NCI-H1048 (cell line): Measurements from ENCODE around the gene SLC16A7.
"Not testable (repeated sequence)": the region's sequence is repeated elsewhere in the genome, so short reads cannot be mapped to it uniquely, and the experiment has no call there.

Experiments
- DNase-seq: peaks from one replicate; lab custom pipeline; 2025; lab: John Stamatoyannopoulos, UW

Gene SLC16A7

DNA sequence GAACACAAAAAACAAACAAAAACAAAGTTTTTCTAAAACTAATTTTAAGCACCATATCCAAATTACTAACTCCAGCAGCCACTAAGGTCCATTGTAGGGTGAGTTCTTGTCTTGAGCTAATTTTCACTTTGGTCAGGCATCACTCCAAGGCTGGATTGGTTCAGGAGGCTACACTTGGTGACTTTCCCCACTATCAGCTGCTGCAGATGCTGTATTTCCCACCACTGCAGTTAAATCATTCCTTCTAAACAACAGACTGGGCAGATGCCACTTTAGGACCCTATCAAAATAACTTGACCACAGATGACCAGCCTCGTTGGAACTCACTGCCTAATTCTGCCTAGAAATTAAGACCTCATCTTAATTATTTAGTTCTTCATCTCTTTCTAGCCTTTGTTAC is 140.5 kb downstream of the SLC16A7 start:
- DNase-seq = no peak

GRCh38 chr12:59736786-59737185 is 141.0 kb downstream of the SLC16A7 start:
- DNase-seq = no peak

GRCh38 chr12:59737725-59738463 is 142.1 kb downstream of the SLC16A7 start:
- no peak for DNase-seq

GRCh38 chr12:59742841-59743240 is 147.0 kb downstream of the SLC16A7 start:
- DNase-seq = no peak

GRCh38 chr12:59744564-59744963 is 148.7 kb downstream of the SLC16A7 start:
- DNase-seq = no peak

DNA sequence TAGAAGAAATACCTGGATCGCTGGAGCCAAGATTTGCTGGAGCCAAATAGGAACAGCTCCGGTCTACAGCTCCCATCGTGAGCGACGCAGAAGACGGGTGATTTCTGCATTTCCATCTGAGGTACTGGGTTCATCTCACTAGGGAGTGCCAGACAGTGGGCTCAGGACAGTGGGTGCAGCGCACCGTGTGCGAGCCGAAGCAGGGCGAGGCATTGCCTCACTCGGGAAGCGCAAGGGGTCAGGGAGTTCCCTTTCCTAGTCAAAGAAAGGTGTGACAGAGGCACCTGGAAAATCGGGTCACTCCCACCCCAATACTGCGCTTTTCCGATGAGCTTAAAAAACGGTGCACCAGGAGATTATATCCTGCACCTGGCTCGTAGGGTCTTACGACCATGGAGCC is 155.3 kb downstream of the SLC16A7 start:
- not testable (repeated sequence) for DNase-seq

DNA sequence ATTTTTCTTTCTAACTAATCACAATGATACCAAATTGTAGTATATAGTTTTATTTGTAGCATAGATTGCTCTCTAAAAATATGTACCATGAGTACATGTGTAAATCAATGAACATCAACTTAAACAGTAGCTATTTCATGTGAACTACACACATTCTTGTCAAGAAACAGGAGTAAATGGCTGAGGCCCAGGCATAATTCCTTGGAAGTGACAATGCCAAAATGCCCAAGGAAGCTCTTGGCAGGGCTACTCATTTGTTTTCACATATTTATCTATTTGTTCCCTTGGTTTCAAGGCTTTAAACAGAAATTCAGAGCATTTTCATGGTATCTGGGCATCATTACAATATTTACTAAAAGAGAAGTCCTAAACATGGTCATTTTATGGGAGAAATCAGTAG is 165.7 kb downstream of the SLC16A7 start:
- no peak for DNase-seq

GRCh38 chr12:59763835-59764234 is 168.0 kb downstream of the SLC16A7 start:
- DNase-seq = no peak

GRCh38 chr12:59768031-59768430 is 172.2 kb downstream of the SLC16A7 start:
- DNase-seq = no peak

DNA sequence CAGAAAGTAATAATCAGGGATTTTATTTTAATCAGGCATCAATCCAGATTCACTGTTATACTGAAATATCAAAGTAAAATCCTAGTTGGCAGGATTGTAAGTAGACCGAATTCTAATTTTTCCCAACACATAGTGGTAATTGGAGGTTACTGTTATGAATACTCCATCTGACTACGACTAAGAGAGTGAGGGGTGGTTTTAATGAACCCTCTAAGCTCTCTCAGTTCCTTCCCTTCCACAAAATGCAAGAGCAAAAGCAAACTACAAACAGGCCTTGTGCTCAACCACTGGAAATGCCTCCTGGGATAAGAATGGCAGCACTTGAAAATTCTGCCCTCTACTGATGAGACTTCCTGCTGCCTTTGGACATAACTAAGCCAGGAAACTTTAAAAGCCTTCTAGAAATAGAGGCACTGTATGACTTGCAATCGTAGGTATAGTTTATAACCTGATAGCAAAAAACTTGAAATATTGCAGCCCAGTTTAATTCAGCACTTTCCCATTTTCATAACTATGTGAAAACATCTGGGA is 184.8 kb downstream of the SLC16A7 start:
- DNase-seq = no peak

GRCh38 chr12:59787610-59788009 is 191.8 kb downstream of the SLC16A7 start:
- no peak for DNase-seq

DNA sequence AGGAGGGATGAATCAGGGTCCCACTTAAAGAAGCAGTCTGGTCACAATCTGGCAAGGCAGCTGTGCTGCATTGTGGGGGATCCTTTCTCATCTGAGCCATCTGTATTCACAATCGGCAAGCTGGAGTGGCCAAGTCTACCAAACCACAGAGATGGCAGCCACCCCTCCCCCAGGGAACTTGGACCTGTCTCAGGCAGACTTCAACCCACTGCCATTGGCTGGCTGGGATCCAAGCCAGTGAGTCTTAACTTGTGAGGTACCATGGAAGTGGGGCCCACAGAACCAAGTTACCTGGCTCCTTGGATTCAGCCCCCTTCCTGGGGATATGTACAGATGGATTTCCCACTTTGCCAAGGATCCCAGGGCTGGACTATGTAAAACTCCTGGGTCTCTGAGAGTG is 196.8 kb downstream of the SLC16A7 start:
- DNase-seq = no peak

DNA sequence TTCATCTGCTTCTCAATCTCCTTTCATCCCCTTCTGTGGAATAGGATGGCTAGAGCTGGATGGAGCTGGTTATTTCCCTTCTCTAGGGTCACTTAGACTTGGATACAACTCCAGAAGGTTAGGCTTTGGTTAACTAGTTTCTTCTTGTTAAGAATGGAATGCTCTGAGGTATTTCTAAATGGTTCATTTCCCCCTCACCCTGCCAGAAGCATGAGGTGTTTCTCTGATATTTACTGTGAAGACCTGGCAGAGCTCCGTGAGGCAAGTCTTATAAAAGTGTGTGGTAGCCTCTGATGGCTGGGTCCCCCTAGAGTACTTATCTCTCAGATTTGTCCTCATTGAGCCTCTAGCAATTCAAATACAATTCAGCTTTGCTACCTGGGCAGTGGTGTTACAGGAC is 207.9 kb downstream of the SLC16A7 start:
- DNase-seq = no peak

DNA sequence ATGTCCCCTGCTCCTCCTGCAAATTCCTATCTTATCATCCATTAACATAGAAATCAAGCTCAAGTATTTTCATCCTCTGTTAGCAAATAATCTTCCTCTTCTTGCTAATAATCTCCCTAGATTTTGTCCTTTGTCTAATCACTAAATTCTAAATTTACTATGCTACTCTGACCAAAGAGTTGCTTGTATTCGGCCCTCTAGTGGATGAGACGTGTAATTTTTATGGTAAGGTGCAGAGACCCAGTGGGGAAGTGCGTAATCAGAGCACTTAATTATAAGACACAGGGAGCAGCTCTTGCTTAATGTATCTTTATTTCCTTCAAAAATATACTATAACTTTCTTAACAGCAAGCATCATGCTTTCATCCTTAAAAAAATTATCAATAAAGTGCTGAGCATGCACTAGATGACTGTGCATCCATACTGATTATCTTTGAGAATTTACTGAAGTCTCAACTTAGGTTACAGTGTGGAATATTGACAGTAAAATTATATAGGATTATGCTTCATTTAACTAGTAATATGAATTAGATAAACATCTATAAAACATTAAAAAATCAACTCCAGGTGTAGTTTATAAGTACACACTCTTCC is 212.6 kb downstream of the SLC16A7 start:
- DNase-seq = no peak

DNA sequence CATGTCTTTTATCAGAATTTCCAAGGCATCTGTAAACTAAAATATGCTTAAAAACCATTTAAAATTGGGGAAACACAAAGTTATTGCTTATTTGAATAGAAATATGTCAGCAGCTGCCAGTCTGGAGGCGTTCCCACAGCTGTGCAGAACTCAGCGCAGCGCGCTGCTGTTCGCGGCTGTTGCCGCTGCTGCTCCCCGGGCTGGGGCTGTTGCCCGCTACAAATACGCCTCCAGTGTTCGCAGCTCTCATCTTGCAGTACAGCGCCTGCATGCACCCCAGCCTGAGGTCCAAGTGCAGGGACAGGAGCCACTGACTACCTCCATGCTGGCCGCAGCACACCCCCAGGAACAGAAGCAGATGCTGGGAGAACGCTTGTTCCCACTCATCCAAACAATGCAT is 216.2 kb downstream of the SLC16A7 start:
- DNase-seq = no peak

DNA sequence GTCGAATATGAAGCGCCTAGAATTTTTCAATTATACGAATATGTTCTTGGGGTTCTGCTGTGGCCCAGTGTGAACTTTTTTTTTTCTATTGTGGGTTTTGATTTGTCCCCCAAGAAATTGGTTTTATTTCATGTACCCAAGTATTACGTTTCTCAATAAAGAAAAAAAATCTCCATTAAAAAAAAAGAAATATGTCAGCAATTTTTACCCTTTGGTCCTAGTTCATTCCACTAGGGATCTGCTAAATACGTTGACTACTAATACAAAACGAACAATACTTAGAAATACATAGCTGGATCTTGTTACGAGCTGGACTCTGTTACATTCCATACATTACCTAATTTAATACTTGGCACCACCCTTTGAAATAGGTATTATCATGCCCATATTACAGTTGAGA is 216.9 kb downstream of the SLC16A7 start:
- DNase-seq = no peak

DNA sequence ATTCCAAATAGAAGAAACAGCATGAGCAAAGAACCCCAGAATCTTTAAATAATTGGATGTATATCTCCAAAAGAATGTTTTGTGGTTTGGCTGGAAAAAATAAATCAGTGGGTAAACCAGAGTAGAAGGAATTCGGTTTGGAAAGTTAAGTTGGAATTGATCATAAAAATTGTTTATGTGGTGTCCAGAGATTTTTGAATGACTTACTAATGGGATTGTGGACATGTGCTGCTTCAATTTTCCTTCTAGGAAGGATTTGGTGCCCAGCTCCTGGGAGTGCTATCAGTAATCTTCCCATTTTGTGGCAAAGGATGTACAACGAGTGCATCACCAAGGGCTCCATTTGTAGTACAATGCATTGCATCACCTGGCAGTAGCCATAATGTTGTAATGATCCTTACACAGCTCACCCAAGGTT is 224.8 kb downstream of the SLC16A7 start:
- no peak for DNase-seq

GRCh38 chr12:59823567-59823966 is 227.7 kb downstream of the SLC16A7 start:
- no peak for DNase-seq

GRCh38 chr12:59827767-59828166 is 231.9 kb downstream of the SLC16A7 start:
- no peak for DNase-seq

- no peak for DNase-seq
Observed at GRCh38 chr12:59828521-59828920, 232.7 kb downstream of the SLC16A7 start.

GRCh38 chr12:59833408-59833807 is 237.6 kb downstream of the SLC16A7 start:
- no peak for DNase-seq

DNA sequence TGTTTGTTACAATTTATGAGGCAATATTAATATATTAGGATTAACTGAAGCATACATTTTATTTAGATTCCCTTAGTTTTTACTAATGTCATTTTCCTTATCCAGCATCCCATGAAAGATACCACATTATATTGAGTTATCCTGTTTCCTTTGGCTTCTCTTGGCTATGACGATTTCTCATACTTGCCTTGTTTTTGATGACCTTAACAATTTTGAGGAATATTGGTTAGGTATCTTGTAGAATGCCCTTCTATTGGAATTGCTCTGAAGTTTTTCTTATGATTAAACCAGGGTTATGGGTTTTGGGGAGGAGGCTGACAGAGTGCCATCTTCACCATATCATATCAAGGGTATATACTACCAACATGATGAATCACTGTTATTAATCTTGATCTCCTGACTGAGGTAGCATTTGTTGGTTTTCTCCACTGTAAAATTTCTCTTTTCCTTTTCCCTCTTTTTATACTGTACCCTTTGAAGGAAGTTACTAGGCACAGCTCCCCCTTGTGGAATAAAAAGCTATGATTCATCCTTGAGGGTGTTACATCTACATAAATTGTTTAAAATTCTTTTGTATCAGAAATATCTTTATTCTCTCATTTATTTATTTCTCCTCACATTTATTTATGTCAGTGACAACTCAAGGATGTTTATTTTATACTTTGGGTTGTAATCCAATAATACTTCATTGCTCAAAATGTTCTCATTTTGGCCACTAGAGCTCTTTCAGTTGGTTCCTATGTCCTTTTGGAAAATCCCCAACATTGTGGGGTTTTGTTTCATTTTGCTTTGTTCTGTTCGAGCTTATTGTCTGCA is 239.0 kb downstream of the SLC16A7 start:
- DNase-seq = no peak
